Central memory CD8-positive, alpha-beta T cell (primary cell): ENCODE data around the gene AP2M1.
"Not testable (repeated sequence)": the region's sequence is repeated elsewhere in the genome, so short reads cannot be mapped to it uniquely, and the experiment has no call there.

Experiments used
- ATAC-seq: fragments of 150-1000 bp; cut with Tn5 transposase; replicated peaks from 2 replicates; pipeline ENCODE4 v1.10.0; 2022; ENCODE audit warnings: mild to moderate bottlenecking, moderate FRiP score, moderate number of reproducible peaks; ENCODE audit not compliant: poor library complexity, severe bottlenecking; ENCODE audit errors: extremely low read depth
- DNase-seq, 2 donors: peaks; one replicate each; pipeline ENCODE4 v3.0.0; 2021; ENCODE audit warnings: low spot score in 2 of 2
- H3K27ac Mint-ChIP-seq: one replicate; pipeline ENCODE4 v1.8.0; 2022; ENCODE audit warnings: low read depth, mild to moderate bottlenecking, moderate library complexity, mixed read lengths
- H3K27me3 Mint-ChIP-seq: one replicate; pipeline ENCODE4 v1.8.0; 2022; ENCODE audit warnings: mixed read lengths
- H3K36me3 Mint-ChIP-seq: one replicate; pipeline ENCODE4 v1.8.0; 2022; ENCODE audit warnings: mild to moderate bottlenecking, moderate library complexity, mixed read lengths; ENCODE audit not compliant: insufficient read depth
- H3K4me1 Mint-ChIP-seq: one replicate; pipeline ENCODE4 v1.8.0; 2022; ENCODE audit warnings: mixed read lengths
- H3K4me3 Mint-ChIP-seq: one replicate; pipeline ENCODE4 v1.8.0; 2022; ENCODE audit warnings: mild to moderate bottlenecking, moderate library complexity, mixed read lengths
- H3K9me3 Mint-ChIP-seq: one replicate; pipeline ENCODE4 v1.8.0; 2022; ENCODE audit warnings: mixed read lengths

Gene AP2M1

GRCh38 chr3:184145111-184145524 is 29.5 kb upstream of the AP2M1 start:
- Mint-ChIP-seq H3K9me3 (no peaks in the 10 kb centered on the region), H3K36me3 (peaks cover 20% of the 10 kb centered on the region), H3K27ac (no peak overlapping the region), H3K4me1 (no peaks in the 10 kb centered on the region), H3K4me3 (no peak overlapping the region), H3K27me3 (no peaks in the 10 kb centered on the region)
- no peak for DNase-seq
- ATAC-seq, result no peak

- DNase-seq (no peak), ATAC-seq (no peak)
- Mint-ChIP-seq H3K4me3 (no peak overlapping the region), H3K4me1 (no peaks in the 10 kb centered on the region), H3K27me3 (no peaks in the 10 kb centered on the region), H3K9me3 (no peaks in the 10 kb centered on the region), H3K36me3 (peaks cover 18% of the 10 kb centered on the region), H3K27ac (no peak overlapping the region)
Measured at GRCh38 chr3:184145751-184146270, 28.8 kb upstream of the AP2M1 start.

DNA sequence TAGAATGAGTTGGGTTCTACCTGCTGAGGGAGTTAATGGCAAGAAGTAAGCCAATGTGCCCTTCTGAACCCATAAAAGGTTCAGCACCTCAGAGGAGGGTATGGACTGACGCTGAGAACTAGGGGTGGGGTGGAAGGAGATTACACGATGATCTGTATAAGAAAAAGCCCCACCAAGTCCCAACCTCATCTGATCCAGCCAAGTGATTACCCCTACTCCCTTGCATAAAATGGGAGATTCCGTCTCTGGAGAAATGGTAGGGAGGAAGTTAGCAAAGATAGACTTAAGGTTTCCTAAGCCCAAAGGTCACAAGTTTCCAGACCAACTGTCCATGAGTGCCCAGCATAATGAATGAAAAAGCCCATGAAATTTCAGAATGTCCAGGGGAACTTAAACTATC is 26.6 kb upstream of the AP2M1 start:
- no peak overlapping the region for H3K4me3 Mint-ChIP-seq
- no peaks in the 10 kb centered on the region for H3K4me1 Mint-ChIP-seq
- H3K36me3 Mint-ChIP-seq, result peaks cover 5% of the 10 kb centered on the region
- no peak for ATAC-seq
- no peaks in the 10 kb centered on the region for H3K27me3 Mint-ChIP-seq
- no peaks in the 10 kb centered on the region for H3K9me3 Mint-ChIP-seq
- no peak for DNase-seq
- H3K27ac Mint-ChIP-seq, result no peak overlapping the region

GRCh38 chr3:184149123-184149522 is 25.5 kb upstream of the AP2M1 start:
- no peaks in the 10 kb centered on the region for H3K9me3 Mint-ChIP-seq
- no peak overlapping the region for H3K4me3 Mint-ChIP-seq
- H3K27me3 Mint-ChIP-seq, result no peaks in the 10 kb centered on the region
- ATAC-seq (no peak), DNase-seq (no peak)
- H3K36me3 Mint-ChIP-seq, result peaks cover 3% of the 10 kb centered on the region
- no peaks in the 10 kb centered on the region for H3K4me1 Mint-ChIP-seq
- no peak overlapping the region for H3K27ac Mint-ChIP-seq

DNA sequence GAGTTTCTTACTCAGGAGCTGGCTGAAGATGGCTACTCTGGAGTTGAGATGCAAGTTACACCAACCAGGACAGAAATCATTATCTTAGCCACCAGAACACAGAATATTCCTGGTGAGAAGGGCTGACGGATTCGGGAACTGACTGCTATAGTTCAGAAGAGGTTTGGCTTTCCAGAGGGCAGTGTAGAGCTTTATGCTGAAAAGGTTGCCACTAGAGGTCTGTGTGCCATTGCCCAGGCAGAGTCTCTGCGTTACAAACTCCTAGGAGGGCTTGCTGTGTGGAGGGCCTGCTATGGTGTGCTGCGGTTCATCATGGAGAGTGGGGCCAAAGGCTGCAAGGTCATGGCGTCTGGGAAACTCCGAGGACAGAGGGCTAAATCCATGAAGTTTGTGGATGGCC is 24.9 kb upstream of the AP2M1 start:
- H3K27me3 Mint-ChIP-seq, ATAC-seq: not testable (repeated sequence)

DNA sequence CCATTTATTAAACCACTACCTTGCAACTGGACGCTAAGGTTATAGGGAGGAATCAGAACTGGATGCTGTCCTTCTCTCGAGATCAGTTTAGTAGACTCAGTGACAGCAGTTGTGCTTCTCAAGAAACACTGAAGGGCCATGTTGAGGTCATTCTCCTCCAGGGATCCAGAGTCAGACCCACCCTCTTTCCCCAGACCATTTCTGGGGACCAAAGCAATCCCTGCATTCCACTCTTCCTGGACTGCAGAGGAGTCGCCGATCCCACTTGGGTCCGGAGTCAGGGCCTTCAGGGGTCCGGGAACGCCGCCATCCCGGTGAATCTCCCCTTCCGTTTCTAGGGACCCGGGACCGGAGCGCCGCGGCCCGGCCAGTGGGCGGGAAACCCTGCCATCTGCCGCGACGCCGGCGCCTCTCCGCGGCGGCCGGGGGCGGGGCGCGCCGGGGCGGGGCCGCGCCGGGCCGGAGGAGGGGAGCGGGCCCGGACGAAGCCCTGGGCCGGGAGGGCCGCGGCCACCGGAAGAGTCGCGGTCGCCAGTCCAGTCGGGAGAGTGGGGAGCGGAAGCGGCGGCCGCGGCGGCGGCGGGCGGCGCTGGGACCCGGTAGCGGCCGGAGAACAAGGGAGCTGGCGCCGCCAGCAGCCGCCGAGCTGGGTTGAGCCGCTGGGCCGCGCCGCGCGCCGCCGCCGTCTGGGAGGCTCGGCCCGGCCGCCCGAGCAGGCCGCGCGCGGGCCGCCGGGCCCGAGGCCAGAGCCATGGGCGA is 19.6 kb upstream of the AP2M1 start, which contains the start of gene DVL3:
Gene DVL3, plus strand, starts transcription at position 493 of the 759 bp plus-strand sequence. Its CDS starts 259 bp downstream, at position 752.
- peaks cover 1% of the 10 kb centered on the region for H3K36me3 Mint-ChIP-seq
- H3K4me3 Mint-ChIP-seq, result peak within 1 kb of the TSS; percentile 96
- no peaks in the 10 kb centered on the region for H3K27me3 Mint-ChIP-seq
- DNase-seq (no peak), ATAC-seq (peak; percentile 67)
- no peaks in the 10 kb centered on the region for H3K9me3 Mint-ChIP-seq
- H3K27ac Mint-ChIP-seq, result peak within 1 kb of the TSS; percentile 87
- H3K4me1 Mint-ChIP-seq, result peaks cover 30% of the 10 kb centered on the region

More for the DNA sequence above, 24.9 kb upstream of the AP2M1 start:
- not testable (repeated sequence) for H3K4me3 Mint-ChIP-seq, H3K9me3 Mint-ChIP-seq, H3K36me3 Mint-ChIP-seq, H3K4me1 Mint-ChIP-seq, DNase-seq, H3K27ac Mint-ChIP-seq

GRCh38 chr3:184155644-184156521 is 18.8 kb upstream of the AP2M1 start:
- peaks cover 2% of the 10 kb centered on the region for H3K36me3 Mint-ChIP-seq
- no peaks in the 10 kb centered on the region for H3K9me3 Mint-ChIP-seq
- H3K4me1 Mint-ChIP-seq, result peaks cover 36% of the 10 kb centered on the region
- ATAC-seq (peak; percentile 57), DNase-seq (no peak)
- H3K27me3 Mint-ChIP-seq, result no peaks in the 10 kb centered on the region
- H3K27ac Mint-ChIP-seq, result peak overlapping the region; percentile 87
- peak overlapping the region; percentile 96 for H3K4me3 Mint-ChIP-seq

- no peak for ATAC-seq
- DNase-seq, result no peak
- H3K27ac Mint-ChIP-seq, result peak overlapping the region; percentile 87
- peak overlapping the region; percentile 96 for H3K4me3 Mint-ChIP-seq
- peaks cover 39% of the 10 kb centered on the region for H3K4me1 Mint-ChIP-seq
- no peaks in the 10 kb centered on the region for H3K9me3 Mint-ChIP-seq
- H3K27me3 Mint-ChIP-seq, result no peaks in the 10 kb centered on the region
- H3K36me3 Mint-ChIP-seq, result peaks cover 6% of the 10 kb centered on the region
Measured at GRCh38 chr3:184156522-184156955, 18.1 kb upstream of the AP2M1 start.

DNA sequence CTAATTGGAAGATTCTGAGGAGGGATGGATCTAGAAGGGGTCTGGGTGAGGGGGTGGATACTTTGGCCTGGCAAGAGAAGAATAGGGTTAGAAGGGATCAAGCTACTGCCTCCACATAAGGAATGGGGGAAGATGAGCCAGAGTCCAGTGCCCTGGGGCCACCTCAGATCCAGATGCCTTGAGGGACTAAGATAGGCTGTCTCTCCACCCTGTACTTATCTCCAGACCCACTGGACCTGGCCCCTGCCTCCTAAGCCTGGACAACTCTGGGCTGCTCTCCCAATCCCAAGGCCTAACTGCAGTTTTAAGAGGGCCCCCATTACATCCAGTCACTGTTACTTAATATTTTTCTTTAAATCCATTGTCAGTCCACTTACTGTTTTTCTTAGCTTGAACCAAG is 17.4 kb upstream of the AP2M1 start:
- peaks cover 42% of the 10 kb centered on the region for H3K4me1 Mint-ChIP-seq
- H3K27me3 Mint-ChIP-seq, result no peaks in the 10 kb centered on the region
- peak overlapping the region; percentile 87 for H3K27ac Mint-ChIP-seq
- ATAC-seq, result no peak
- H3K9me3 Mint-ChIP-seq, result no peaks in the 10 kb centered on the region
- H3K4me3 Mint-ChIP-seq, result peak overlapping the region; percentile 96
- H3K36me3 Mint-ChIP-seq, result peaks cover 6% of the 10 kb centered on the region
- no peak for DNase-seq

DNA sequence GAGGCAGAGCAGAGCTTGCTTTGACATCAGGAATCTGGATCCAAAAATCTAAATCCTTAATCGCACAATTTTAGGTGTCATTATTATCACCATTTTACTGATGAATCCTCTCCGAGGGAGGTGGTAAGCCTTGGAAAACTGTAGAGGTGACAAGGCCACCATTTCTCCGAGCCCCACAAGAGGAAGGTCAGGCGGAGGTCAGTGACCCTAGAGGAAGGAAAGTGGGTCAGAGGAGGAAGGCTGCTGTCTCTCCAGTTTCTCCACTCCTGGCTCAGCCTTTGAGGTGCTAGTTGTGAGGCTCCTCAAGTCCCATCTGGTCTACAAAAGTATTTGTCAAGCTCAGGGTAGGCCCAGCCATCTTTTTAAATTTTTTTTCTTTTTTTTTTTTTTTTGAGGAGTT is 16.3 kb upstream of the AP2M1 start:
- H3K36me3 Mint-ChIP-seq, result peaks cover 9% of the 10 kb centered on the region
- H3K4me3 Mint-ChIP-seq, result no peak overlapping the region
- H3K4me1 Mint-ChIP-seq, result peaks cover 47% of the 10 kb centered on the region
- no peak overlapping the region for H3K27ac Mint-ChIP-seq
- no peaks in the 10 kb centered on the region for H3K27me3 Mint-ChIP-seq
- no peak for DNase-seq
- no peak for ATAC-seq
- H3K9me3 Mint-ChIP-seq, result no peaks in the 10 kb centered on the region

DNA sequence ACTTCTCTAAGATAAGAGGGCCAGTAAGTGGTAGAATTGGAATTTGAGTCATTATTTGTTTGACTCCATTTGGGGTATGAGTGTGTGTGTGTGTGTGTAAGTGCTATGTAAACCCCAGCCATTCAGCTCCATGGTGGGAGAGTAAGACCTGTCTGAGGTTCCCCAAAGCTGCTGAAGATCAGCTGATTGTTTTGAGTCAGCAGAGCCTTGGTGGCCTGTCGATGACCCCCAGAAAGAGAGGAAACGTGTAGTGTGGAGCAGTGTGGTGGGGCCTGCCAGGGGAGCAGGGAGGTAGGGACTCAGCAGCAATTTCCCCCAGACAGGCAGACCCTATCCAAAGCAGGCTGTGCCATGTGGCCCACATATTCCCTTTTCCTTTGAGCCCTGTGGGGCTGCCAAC is 14.2 kb upstream of the AP2M1 start:
- Mint-ChIP-seq H3K36me3 (peaks cover 9% of the 10 kb centered on the region), H3K4me1 (peaks cover 47% of the 10 kb centered on the region), H3K27me3 (no peaks in the 10 kb centered on the region), H3K4me3 (no peak overlapping the region), H3K9me3 (no peaks in the 10 kb centered on the region), H3K27ac (no peak overlapping the region)
- no peak for ATAC-seq
- DNase-seq, result no peak

GRCh38 chr3:184162571-184163070 is 12.0 kb upstream of the AP2M1 start:
- H3K9me3 Mint-ChIP-seq, ATAC-seq, H3K27ac Mint-ChIP-seq, H3K27me3 Mint-ChIP-seq, H3K4me3 Mint-ChIP-seq, DNase-seq: not testable (repeated sequence)
- H3K4me1 Mint-ChIP-seq, result peaks cover 28% of the 10 kb centered on the region
- peaks cover 12% of the 10 kb centered on the region for H3K36me3 Mint-ChIP-seq
